ENCODE results near the gene COL23A1.
A peak's percentile ranks its signal among the peaks of the same experiment; 100 is the strongest.

The COL23A1 gene

DNA sequence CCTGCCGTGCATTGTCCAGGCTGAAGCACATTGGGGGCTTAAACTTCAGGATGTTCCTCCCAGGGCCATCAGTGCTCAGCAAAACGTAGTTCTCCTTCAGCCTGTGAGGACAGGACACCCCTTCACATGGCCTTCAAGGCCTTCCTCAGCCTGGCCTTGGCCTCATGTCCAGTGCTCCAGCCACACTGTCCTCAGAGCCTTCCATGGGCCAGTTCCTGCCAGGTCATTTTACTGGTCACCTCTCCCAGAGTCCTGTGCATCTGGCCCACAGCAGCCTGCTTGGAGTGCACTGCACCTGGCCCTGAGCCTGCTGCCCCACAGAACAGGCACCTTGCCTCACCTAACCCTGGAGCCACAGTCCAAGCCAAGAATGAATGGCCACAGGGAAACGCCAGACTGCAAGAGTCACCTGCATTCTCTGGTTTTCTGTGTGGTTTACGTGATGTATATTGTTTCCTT, 377.2 kb downstream of the COL23A1 start:
- DNase-seq, result no peak

DNA sequence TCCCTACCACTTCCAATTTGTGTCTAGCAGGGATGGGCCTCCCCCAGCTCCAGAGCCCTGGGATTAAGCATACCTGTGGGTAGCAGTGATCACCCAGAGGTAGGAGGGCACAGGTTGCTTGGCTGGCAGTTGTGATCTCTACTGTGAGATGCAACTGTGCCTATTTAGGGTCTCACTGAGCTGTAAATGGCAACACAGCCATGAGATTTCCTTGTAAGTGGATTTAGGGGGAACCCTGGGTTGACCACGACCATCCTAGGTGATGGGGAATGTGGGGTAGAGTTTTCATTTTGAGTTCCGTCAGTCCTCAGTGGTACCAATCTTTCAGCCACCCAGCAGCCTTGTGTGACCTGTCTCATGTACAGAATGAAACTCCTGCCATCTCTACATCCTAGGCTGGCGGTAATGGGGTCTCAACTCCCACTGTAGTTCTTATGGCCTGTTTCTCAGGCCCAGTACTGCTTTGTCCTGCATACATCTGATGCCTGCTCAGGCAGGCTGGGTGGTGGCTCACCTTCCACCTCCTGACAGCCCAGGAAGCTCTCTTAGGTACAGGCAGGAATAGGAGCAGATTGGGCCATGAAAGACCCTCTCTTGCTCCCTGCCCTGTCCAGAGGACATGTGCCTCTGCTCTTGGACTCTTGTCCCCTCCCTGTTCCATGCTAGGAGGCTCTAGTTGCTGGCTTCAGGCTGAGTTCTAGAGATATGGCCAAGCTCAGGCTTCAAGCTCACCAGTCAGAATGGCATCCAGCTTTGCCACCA, 377.8 kb downstream of the COL23A1 start:
- DNase-seq, result no peak

DNA sequence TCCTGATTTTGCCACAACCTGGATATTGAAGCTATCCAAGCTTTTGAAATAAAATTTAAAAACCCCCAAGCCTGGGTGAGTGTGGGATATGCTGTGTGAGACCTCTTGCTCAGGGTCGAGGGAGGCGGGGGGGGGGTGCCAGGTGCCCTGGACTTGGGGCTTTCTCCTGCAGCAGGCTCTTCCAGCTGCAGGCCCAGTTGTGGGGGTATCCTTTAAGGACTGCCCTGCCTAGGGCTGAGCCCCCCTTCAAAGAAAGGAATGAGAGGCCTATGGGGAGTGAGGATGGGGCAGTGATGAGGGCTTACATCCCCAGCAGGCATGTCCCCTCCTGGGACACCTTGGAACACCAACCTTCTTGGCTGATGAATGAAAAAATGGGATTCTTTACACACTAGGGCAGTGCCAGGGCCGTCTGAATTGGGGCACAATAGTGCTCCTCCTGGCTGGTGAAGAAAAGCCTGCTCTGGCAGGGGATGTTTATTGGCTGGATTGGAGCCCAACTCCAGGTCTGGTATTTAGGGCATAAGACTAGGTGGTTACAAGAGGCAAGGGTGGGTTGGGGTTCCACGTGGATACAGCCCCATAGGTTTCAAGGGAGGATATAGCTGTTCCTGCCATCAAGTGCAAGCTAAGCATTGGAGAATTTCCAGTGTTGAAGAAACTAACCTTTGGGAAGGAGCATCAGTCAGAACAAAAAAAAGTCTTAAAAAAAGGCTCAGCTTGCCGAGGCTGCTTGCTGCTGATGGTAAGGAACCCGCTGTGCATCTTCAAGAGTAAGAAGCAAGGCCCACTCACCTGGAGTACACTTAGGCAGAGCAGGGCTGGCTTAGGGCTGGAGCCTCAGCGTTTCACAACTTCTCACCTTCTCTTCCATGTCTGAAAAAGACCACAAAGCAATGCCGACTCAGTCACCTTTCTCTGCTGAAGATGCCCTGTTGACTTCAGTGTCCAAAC, 378.8 kb downstream of the COL23A1 start:
- no peak for DNase-seq

DNA sequence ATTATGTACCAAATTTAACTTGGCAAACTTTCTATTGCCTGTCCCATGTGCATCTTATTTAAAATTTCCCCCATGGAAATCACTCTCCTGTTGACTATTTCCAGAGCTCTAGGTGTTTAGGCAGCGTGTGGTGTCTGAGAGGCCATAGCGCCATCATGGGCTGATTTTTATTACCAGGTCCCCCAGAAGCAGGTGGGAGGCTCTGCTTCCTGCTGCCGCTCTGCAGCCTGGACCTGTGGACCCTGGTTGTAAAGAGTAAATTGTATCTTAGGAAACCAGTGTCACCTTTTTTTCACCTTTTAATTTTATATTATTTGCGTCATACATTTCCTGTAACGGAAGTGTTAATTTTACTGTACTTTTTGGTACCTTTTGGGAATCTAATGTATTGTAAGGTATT, 379.5 kb downstream of the COL23A1 start:
- no peak for DNase-seq

DNA sequence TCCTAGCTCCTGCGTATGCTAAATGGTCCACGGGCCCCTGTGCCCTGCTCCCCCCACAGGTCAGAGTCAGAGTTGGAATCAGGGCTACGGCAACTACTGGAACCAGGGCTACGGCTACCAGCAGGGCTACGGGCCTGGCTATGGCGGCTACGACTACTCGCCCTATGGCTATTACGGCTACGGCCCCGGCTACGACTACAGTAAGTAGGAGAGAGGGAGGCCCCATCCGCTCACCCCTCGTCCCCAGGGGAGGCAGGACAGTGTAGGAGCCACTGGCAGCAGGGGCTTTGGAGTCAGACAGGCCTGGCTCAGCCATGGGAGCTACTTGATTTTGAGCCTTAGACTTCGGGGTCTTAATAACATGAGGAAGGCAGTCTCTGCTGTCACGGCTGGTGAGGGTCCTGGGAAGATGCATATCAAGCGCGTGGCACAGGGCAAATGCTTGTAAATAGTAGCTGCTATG, 380.1 kb downstream of the COL23A1 start:
- no peak for DNase-seq

DNA sequence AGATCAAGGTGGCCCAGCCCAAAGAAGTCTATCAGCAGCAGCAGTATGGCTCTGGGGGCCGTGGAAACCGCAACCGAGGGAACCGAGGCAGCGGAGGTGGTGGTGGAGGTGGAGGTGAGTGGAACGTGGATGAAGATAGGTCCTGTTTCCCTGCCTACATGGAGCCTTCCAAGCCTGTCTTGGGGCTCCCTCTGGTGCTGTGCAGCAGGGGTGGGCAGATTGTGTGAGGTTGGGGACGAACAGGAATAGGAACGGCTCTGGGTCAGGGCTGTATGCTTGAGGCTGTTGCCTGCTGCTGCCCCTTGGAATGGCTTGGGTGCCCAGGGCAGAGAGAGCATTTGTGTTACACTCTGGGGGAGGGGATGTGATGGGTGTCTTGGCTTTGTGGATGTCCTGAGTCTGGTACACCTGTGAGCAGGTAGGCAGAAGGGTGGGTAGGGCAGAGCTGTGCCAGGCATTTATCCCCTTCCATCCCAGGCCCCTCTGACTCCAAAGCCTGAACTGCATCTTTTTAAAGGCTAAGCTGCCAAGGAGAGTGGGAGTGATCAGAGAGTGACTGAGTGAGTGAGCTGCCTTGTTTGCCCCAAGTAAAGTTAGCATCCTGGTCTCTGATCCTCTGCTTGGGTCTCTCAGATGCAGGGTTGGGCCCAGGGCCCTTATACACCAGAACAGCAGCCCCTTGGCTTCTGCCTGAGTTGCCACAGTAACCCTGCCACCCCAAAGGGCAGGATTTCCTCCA, 380.7 kb downstream of the COL23A1 start:
- no peak for DNase-seq

DNA sequence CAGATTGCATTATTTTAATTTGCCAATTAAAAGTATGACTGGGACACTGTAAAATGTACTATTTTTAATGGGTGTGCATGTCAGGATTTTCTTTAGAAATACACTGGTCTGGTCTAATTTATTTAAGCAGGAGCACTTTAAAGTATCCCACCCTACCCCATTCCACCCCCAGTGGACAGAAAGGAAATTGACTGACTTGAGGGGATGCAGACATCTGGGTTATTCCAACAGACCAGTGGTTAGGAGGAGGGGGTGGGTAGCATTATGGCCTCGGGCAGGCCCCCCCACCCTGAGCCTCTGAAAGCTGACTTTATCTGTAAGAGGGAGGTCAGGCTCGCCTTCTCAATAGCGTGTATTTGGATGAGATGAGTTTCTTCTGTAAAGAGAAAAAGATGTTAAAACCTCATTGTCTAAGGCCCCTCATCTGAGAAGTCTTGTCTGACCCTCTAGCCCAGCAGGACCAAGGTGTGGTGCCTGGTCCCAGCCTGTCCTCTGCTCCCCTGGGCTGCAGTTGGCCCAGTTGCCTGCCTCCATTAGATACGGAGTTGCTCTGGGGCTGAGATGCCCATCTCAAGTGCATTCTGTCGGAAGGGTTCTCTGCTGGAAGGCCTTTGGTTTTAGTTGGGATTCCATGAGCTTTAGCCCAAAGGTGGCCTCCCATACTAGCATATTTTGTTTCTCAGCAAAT, 381.5 kb downstream of the COL23A1 start:
- DNase-seq, result no peak

DNA sequence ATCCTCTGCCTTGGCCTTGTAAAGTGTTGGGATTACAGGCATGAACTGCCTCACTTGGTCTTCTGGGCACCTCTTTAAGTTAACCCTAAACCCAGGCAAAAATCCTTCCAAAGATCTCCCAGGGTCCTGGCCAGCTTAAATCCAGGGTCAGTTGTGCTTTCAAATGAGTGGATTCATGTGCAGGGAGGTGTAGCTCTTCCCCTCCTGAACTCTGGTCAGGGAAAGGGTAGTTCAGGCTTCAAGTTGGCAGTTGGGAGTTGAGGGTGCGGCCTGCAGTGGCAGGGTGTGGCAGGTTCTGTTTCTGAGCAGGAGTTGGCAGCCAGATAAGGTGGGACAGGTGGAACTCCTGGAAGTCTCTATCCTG, 382.3 kb downstream of the COL23A1 start:
- DNase-seq, result no peak

DNA sequence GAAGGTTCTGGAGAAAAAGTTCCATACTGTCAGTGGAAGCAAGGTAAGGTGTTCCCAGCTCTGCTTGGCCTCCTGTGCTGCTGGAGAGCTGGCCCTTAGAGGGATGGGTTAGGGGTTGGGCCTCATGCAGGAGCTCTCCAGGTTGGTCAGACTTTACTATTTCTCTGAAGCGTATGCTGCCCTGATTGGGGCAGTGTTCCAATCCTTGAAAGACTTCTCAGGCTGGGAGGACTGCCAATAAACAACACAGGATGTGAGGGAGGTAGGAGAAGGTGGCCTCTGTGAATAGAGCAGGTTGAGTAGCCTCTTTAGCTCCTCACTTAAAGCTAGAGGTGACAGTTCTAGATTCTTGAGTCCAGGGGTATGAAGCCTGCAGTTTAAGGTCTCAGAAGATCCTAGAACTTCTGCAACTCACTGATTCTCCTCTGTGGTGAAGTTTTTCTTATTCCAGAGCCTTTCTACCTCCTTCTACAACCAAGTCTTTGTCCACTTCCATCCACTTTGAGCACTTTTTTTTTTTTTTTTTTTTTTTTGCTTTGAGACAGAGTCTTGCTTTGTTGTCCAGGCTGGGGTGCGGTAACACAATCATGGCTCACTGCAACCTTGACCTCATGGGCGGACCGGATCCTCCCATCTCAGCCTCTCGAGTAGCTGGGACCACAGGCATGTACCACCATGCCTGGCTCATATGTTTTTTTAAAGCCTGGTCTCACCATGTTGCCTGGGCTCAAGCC, 382.8 kb downstream of the COL23A1 start:
- no peak for DNase-seq

DNA sequence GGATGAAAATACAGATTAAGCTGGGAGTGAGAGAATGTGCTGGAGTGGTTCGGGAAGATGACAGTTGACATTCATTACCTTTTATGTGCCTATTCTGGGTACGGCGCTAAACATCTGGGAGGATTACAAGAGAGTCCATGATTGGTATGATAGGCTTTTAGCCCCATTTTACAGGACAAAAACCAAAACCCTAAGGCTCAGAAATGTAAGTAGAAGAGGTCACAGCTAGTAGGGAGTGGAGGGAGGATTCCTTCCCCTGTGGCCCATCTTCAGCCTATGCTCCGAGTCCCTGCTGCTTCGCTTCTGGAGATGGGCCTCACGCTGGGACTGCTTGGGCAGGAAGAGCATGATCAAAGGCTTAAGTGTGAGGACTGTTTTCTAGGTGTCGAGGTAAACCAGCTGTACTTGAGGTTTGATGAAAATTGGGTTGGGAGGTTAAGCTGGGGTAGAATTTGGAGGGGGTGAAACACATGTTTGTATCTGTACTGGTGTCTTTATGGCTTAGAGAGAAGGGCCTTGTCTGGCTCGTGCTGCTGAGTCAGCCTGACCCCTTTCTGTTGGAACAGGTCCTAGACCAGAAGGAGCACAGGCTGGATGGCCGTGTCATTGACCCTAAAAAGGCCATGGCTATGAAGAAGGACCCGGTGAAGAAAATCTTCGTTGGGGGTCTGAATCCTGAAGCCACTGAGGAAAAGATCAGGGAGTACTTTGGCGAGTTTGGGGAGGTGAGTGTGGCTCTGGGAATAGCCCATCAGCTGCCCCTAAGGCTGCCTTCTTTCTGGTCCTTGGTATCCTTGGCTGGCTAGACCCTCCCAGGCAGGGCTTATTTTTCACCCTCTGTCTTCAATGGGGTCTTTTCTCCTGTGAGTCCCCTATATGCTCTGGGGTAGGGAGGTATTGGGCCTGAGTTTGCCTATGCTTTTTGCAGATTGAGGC, 383.8 kb downstream of the COL23A1 start:
- no peak for DNase-seq

DNA sequence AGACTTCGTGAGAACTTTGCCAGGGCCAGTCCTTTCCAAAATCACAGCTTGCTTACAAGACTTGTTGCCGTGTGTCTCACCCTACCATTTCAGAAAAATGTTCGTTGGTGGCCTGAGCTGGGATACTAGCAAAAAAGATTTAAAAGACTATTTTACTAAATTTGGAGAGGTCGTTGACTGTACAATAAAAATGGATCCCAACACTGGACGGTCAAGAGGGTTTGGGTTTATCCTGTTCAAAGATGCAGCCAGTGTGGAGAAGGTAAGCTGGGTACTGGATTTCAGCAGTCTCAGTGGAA, 384.5 kb downstream of the COL23A1 start:
- no peak for DNase-seq

DNA sequence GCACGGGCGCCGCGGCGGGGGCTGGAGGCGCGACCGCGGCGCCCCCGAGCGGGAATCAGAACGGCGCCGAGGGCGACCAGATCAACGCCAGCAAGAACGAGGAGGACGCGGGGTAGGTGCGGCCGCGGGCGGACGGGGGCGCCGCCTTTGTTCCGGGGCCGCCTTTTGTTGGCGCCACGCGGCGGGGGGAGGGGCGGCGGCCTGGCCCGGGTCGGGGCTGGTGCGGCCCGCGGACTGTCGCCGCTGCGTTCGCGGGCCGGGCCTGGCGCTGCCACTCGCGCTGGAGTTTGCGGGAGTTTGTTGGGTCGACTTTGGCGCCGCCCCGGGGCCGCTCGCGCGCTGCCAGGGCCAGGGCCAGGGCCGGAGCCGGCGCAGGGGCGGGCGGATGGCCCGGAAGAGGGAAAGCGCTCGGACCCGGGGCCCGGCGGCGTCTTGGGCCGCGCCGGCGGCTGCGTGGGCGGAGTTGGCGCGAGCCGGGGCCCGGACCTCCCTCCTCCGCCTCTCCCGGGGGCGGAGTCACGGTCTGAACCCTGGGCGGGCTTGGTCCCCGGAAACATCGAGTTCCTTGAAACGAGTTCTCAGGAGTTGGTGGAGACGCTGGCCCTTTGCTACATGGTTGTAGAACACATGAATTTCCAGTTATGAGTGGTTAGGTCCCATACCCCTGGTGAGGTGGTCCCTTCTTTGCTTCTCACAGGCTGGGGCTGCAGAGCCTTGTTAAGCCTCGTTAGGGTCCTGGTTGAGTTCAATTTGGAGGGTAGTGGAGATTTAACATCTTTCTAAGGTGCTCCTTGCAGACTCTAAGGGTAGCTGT, 385.1 kb downstream of the COL23A1 start:
- DNase-seq, result peak; percentile 76

DNA sequence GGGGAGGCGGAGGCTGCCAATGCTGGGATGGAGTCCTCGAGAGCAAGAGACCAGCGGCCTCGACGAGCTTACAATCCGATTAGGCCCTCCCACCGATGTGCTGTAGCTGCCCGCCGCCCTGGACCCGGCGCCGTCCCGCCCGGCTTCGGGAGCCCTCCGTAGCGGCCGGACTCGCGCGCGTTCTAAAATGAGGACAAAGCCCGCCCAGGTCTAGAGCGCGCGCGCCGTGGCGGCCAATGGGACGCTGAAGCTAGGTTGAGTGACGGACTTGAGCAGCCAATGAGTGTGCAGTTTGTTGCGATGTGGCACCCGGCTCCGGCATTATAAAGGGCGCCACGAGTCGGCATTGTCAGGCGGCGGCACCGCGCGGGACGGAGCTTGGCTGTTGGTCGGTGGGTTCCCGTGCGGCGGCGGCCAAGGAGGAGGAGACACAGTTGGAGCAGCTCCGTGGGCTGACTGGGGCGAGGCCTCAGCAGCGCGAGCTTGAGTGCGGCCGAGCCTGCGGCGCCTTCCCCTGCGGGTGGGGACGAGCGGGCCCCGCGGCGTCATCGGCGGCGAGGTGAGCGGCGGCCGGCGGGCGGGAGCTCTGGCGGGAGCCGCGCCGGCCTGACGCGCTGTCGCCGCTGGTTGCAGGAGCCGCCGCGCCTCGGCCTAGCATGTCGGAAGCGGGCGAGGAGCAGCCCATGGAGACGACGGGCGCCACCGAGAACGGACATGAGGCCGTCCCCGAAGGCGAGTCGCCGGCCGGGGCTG, 385.8 kb downstream of the COL23A1 start, which contains the start of gene HNRNPAB:
HNRNPAB (plus strand) TSS at position 352 of the 753 bp plus-strand sequence; CDS start at position 657, 305 bp downstream.
- peak; percentile 94 for DNase-seq

DNA sequence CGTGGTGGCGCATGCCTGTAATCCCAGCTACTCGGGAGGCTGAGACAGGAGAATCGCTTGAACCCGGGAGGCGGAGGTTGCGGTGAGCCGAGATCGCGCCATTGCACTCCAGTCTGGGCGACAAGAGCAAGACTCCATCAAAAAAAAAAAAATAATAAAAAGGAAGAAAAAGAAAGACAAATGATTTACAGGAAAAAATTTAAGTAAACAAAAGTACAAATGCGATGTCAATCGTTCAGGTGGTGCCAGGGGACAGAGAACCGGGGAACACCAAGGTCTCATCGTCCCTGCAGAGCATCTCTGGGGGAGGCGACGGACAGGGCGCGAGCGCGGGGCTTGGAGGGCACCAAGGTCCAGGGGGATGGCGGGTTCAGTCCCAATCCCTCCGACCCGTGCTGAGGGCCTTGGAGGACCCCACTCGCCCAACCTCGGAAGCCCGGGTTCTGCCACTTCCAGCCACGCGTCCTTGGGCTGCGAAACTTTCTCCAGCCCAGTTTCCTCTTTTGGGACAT, 386.5 kb downstream of the COL23A1 start:
- DNase-seq, result no peak

DNA sequence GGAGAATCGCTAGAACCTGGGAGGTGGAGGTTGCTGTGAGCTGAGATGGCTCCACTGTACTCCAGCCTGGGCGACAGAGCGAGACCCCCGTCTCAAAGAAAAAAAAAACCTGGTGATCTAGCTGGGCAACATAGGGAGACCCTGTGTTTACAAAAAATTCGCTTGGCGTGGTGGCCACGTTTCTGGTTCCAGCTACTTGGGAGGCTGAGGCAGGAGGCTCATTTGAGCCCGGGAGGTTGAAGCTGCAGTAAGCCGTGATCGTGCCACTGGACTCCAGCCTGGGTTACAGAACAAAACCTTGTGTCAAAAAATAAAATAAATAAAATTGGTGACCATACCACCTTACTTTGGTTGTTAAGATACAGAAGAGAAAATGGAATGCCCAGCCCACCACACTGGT, 387.7 kb downstream of the COL23A1 start:
- DNase-seq, result no peak

DNA sequence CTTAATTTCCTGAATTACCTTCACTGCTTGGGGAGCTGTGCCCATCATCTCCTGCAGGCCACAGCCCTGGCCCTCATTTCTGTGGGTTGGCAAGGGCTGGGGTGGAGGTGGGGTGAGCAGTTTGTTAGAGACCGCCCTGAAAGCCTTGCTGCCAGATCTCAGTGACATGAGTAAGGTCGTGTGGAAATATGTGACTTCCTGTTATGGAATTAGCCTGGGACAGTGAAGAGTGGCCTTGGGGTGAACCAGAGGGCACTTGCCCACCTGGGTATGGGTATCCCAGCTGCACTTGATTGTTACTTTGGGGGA, 388.3 kb downstream of the COL23A1 start:
- DNase-seq, result no peak

DNA sequence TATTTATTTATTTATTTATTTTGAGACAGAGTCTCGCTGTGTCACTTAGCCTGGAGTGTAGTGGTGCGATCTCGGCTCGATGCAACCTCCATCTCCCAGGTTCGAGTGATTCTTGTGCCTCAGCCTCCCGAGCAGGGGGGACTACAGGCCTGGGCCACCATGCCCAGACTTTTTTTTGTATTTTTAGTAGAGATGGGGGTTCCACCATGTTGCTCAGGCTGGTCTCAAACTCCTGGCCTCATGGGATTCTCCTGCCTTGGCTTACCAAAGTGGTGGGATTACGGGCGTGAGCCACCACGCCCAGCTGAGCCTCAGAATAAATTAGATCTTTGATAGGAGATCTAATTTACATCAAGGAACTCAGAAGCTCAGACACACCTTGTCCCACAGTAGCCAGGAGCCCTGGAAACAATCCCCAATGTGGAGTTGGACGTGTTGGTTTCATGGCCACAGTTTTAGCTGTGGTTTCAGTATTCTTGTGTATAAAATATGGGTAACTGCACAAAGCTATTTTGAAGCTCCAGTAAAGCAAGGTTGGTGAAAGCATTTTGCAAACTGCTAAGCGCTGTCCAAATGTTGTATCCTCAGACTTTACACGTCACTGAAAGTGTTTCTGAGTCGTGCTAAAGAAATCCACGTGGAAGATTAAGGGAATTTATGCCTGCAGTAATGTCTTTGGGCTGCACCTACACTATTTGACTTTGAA, 388.8 kb downstream of the COL23A1 start:
- DNase-seq, result no peak

All from stimulated activated CD4-positive, alpha-beta T cell treated with anti-CD3 and anti-CD28 coated beads, Interleukin-4, amount 100 ng/mL, for 1 hour (primary cell).